GM12801 (cell line): Measurements from ENCODE around the gene RLBP1.

Experiments used
- TF ChIP-seq, protein P1 (sequence below): IDR thresholded peaks from one replicate; pipeline ENCODE4 v1.5.1; 2011; ENCODE audit warnings: control low read depth; ENCODE audit not compliant: insufficient read length; ENCODE audit errors: extremely low read depth

The RLBP1 gene

DNA sequence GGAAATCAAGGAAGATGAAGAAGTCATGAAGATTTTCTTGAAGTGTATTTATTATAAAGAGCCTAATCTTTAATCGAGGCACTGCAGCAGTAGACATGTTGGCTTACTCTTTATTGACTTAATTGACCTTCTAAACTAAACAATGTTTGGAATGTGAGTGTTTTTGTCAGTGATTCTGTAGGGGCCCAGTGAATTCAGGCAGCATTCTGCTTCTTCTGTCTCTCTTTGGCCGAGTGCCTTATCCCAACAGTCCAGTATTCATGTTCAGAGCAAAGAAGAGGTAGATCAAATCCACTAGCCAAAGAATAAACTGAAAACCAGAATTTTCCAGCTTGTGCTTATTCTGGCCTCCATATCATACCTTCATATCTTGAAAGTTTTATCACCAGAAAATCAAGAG is 55.7 kb downstream of the RLBP1 start:
- TF ChIP-seq, protein P1, sequence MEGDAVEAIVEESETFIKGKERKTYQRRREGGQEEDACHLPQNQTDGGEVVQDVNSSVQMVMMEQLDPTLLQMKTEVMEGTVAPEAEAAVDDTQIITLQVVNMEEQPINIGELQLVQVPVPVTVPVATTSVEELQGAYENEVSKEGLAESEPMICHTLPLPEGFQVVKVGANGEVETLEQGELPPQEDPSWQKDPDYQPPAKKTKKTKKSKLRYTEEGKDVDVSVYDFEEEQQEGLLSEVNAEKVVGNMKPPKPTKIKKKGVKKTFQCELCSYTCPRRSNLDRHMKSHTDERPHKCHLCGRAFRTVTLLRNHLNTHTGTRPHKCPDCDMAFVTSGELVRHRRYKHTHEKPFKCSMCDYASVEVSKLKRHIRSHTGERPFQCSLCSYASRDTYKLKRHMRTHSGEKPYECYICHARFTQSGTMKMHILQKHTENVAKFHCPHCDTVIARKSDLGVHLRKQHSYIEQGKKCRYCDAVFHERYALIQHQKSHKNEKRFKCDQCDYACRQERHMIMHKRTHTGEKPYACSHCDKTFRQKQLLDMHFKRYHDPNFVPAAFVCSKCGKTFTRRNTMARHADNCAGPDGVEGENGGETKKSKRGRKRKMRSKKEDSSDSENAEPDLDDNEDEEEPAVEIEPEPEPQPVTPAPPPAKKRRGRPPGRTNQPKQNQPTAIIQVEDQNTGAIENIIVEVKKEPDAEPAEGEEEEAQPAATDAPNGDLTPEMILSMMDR: no peak

DNA sequence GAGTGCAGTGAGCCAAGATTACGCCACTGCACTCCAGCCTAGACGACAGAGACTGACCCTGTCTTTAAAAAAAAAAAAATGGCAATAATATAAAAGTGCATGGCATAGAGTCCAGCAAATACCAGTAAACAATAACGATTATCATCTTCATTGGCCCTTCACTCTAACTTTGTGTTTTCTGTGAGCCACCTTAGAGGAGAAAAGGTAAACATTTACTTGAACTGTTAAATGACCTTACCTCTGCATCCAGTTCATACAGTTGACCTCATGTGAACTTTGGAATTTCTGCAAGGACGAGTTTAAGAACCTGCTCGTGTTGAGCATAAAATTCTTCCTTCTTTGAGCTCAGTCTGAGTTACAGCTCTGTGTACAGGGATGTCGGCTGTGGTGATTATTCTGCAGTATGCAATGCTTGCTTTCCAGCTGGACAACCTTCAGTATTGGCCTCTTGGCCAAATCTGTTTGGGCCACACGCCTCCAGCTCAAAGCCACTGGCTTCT is 56.6 kb downstream of the RLBP1 start:
- TF ChIP-seq, protein P1: no peak

DNA sequence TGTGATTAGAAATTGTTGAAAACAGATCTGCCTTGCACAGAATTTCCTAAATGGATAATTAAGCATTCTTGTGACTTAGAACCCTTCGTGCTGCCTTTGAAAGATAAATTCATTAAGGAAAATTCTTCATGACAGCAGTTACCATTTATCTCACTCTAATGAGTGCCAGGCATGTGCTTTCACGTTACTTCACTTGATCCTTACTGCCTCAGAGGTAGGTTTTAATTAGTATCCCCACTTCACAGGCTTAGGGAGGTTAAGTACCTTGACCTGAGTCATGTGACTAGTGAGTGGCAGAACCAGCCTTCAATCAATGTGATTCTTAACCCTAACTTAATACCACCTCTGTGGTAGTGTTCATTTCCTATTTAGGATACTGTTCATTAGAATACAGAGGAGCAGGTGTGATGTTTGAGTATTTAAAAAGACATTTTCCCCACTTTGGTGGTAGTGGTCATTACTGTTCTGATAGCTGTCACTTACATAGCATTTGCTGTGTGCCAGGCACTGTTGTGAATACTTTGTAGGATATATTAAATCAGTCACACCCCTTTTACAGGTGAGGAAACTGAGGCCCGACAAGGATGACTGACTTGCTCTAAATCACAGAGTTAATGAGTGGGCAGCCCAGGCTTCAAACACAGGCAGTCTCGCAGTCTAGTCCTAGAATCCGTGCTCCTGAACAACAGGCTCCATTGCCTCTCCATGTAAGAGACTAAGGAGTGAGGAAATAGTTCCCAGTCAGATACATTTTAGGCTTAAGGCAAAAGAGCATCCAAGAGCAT is 57.9 kb downstream of the RLBP1 start:
- TF ChIP-seq, protein P1: no peak

DNA sequence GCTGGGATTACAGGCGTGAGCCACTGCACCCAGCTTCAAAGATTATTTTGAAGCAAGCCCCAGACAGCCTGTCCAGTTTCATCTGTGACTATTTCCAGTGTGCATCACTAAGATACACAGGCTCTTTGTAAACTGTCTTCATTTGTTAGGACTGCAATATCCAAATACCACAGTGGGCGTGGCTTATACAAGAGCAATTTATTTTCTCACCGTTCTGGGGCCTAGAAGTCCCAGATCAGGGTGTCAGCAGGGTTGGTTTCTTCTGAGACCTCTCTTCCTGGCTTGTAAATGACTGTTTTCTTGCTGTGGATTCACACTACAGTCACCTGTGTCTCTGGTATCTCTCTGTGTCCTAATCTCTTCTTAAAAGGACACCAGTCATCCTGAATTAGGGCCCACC is 59.7 kb downstream of the RLBP1 start:
- TF ChIP-seq, protein P1: no peak
